WTC11 (cell line): ENCODE measurements around the gene C4BPB. TPM values are rescaled to one million over a fixed set of nuclear protein-coding genes. Genes with fewer than 3 reads are reported as not detected.

Experiments used
- ATAC-seq: fragments of 200-7000 bp; cut with Tn5 transposase; 2 replicates; pipeline ENCODE4 v1.10.0; 2021; ENCODE audit warnings: mild to moderate bottlenecking, moderate library complexity
- CTCF ChIA-PET: fragments of 300-600 bp; sonication (Branson Sonifier 250); formaldehyde crosslinking; loops from one replicate; lab custom pipeline; 2021; ENCODE audit warnings: antibody characterized with exemption; lab: Charles Lee
- POLR2A ChIA-PET: fragments of 350-600 bp; sonication (Branson Sonifier 250); formaldehyde crosslinking; loops from one replicate; lab custom pipeline; 2021; ENCODE audit warnings: antibody characterized with exemption; lab: Charles Lee
- DNase-seq: peaks from one replicate; pipeline ENCODE4 v3.0.0; 2021; ENCODE audit warnings: low spot score
- H3K27ac Mint-ChIP-seq: 2 replicates; pipeline ENCODE4 v1.8.0; 2021; ENCODE audit warnings: mixed read lengths
- H3K27me3 Mint-ChIP-seq: 2 replicates; pipeline ENCODE4 v1.8.0; 2021; ENCODE audit warnings: low read depth, mild to moderate bottlenecking, moderate library complexity, mixed read lengths
- H3K36me3 Mint-ChIP-seq: 2 replicates; pipeline ENCODE4 v1.8.0; 2021; ENCODE audit warnings: mixed read lengths
- H3K4me1 Mint-ChIP-seq: 2 replicates; pipeline ENCODE4 v1.8.0; 2022; ENCODE audit warnings: mixed read lengths
- H3K4me3 Mint-ChIP-seq: 2 replicates; pipeline ENCODE4 v1.8.0; 2021; ENCODE audit warnings: mild to moderate bottlenecking, moderate library complexity, mixed read lengths
- H3K9me3 Mint-ChIP-seq: 2 replicates; pipeline ENCODE4 v1.8.0; 2021; ENCODE audit warnings: mixed read lengths
- AR ChIP-seq: fragments of 250-450 bp; sonication (Bioruptor Pico); IDR thresholded peaks from 2 replicates; pipeline ENCODE4 v1.9.0; 2021; ENCODE audit warnings: mild to moderate bottlenecking
- ELF4 ChIP-seq: sonication (generic); formaldehyde crosslinking; IDR thresholded peaks from 2 replicates; pipeline ENCODE4 v1.8.1; 2022; ENCODE audit warnings: low read depth, mild to moderate bottlenecking, moderate library complexity, missing genetic modification reagents
- FOXJ3 ChIP-seq: sonication (generic); formaldehyde crosslinking; IDR thresholded peaks from 2 replicates; pipeline ENCODE4 v1.9.0; 2021; ENCODE audit warnings: missing genetic modification reagents, mild to moderate bottlenecking, borderline replicate concordance
- FOXP1 ChIP-seq: sonication (generic); formaldehyde crosslinking; IDR thresholded peaks from 2 replicates; pipeline ENCODE4 v1.8.0; 2022; ENCODE audit warnings: missing genetic modification reagents, mild to moderate bottlenecking, moderate library complexity, borderline replicate concordance
- JAZF1 ChIP-seq: fragments of 250-450 bp; sonication (Bioruptor Pico); IDR thresholded peaks from 2 replicates; pipeline ENCODE4 v1.9.0; 2021; ENCODE audit warnings: moderate library complexity, mild to moderate bottlenecking, inconsistent platforms
- MLX ChIP-seq: sonication (generic); formaldehyde crosslinking; IDR thresholded peaks from 2 replicates; pipeline ENCODE4 v1.8.1; 2023; ENCODE audit warnings: mild to moderate bottlenecking, missing genetic modification reagents, moderate library complexity
- MXD4 ChIP-seq: fragments of 250-450 bp; sonication (Bioruptor Pico); IDR thresholded peaks from 2 replicates; pipeline ENCODE4 v1.8.0; 2021; ENCODE audit warnings: mild to moderate bottlenecking, moderate library complexity, borderline replicate concordance
- PRDM15 ChIP-seq: sonication (generic); formaldehyde crosslinking; IDR thresholded peaks from 2 replicates; pipeline ENCODE4 v1.8.0; 2022; ENCODE audit warnings: missing genetic modification reagents
- TP53 ChIP-seq: sonication (generic); formaldehyde crosslinking; IDR thresholded peaks from 2 replicates; pipeline ENCODE4 v1.8.1; 2023; ENCODE audit warnings: mild to moderate bottlenecking, missing genetic modification reagents
- USF1 ChIP-seq: sonication (generic); formaldehyde crosslinking; IDR thresholded peaks from 2 replicates; pipeline ENCODE4 v1.8.0; 2022; ENCODE audit warnings: mild to moderate bottlenecking, missing genetic modification reagents
- ZNF138 ChIP-seq: sonication (generic); formaldehyde crosslinking; conservative IDR thresholded peaks from 2 replicates; pipeline ENCODE4 v1.8.1; 2022; ENCODE audit warnings: mild to moderate bottlenecking, moderate library complexity, missing genetic modification reagents
- ZNF219 ChIP-seq: sonication (generic); formaldehyde crosslinking; IDR thresholded peaks from 2 replicates; pipeline ENCODE4 v1.8.0; 2023; ENCODE audit warnings: missing genetic modification reagents, mild to moderate bottlenecking, borderline replicate concordance
- ZNF281 ChIP-seq: sonication (generic); formaldehyde crosslinking; IDR thresholded peaks from 2 replicates; pipeline ENCODE4 v1.8.0; 2023; ENCODE audit warnings: mild to moderate bottlenecking, missing genetic modification reagents
- ZNF396 ChIP-seq: fragments of 250-450 bp; sonication (Bioruptor Pico); IDR thresholded peaks from 2 replicates; pipeline ENCODE4 v1.8.0; 2021; ENCODE audit warnings: mild to moderate bottlenecking, moderate library complexity, borderline replicate concordance
- total RNA-seq: library from RNA; stranded (reverse); gene quantifications from 3 replicates; pipeline ENCODE4 v1.2.3, GENCODE V29; 2021

Gene C4BPB
- total RNA-seq, 1 experiment from 2014 or later = 0.26 TPM

GRCh38 chr1:207070811-207071210, 17.8 kb upstream of the C4BPB start (continued):
- no peak for TF ChIP-seq PRDM15
- TF ChIP-seq, all 79 proteins: peak for 0

GRCh38 chr1:207071426-207071825, 17.2 kb upstream of the C4BPB start:
- H3K4me3 Mint-ChIP-seq = no peak overlapping the region
- POLR2A ChIA-PET = interaction anchor here (0.5 kb wide), 1 partner anchor 31 kb away, joined by 3 read pairs; no protein-coding TSS in a partner anchor
- TF ChIP-seq ZNF281 (CRISPR knock-in tag) = no peak
- no peak for TF ChIP-seq PRDM15
- TF ChIP-seq TP53 (CRISPR knock-in tag) = no peak
- no peak for TF ChIP-seq MXD4 (CRISPR knock-in tag)
- TF ChIP-seq JAZF1 (CRISPR knock-in tag) = no peak
- H3K36me3 Mint-ChIP-seq = peaks cover 41% of the 10 kb centered on the region
- H3K27me3 Mint-ChIP-seq = no peaks in the 10 kb centered on the region
- no peaks in the 10 kb centered on the region for H3K9me3 Mint-ChIP-seq
- CTCF ChIA-PET = no interaction called here
- H3K4me1 Mint-ChIP-seq = no peaks in the 10 kb centered on the region
- no peak overlapping the region for H3K27ac Mint-ChIP-seq
- ATAC-seq = no peak
- DNase-seq = no peak

GRCh38 chr1:207072233-207072632, 16.4 kb upstream of the C4BPB start:
- ATAC-seq = no peak
- Mint-ChIP-seq H3K36me3 (peaks cover 38% of the 10 kb centered on the region), H3K9me3 (no peaks in the 10 kb centered on the region), H3K27me3 (no peaks in the 10 kb centered on the region)
- TF ChIP-seq ZNF138 (no peak), FOXJ3 (no peak), ZNF219 (CRISPR knock-in tag) (no peak), AR (no peak), FOXP1 (CRISPR knock-in tag) (no peak), ELF4 (no peak), MLX (no peak), ZNF396 (CRISPR knock-in tag) (no peak), USF1 (no peak)
- TF ChIP-seq, all 79 proteins: peak for 0
- POLR2A ChIA-PET = no interaction called here
- Mint-ChIP-seq H3K4me1 (no peaks in the 10 kb centered on the region), H3K4me3 (no peak overlapping the region), H3K27ac (no peak overlapping the region)
- no peak for DNase-seq
- CTCF ChIA-PET = no interaction called here
